ENCODE results near the gene DPH1.

GRCh38 chr17:2063261-2064146 is 33.6 kb downstream of the DPH1 start:
- no peak for TF ChIP-seq EZH2phosphoT487 (IDR thresholded peaks at IDR 0.05; ENCODE audit: borderline replicate concordance)
- TF ChIP-seq, protein P1, sequence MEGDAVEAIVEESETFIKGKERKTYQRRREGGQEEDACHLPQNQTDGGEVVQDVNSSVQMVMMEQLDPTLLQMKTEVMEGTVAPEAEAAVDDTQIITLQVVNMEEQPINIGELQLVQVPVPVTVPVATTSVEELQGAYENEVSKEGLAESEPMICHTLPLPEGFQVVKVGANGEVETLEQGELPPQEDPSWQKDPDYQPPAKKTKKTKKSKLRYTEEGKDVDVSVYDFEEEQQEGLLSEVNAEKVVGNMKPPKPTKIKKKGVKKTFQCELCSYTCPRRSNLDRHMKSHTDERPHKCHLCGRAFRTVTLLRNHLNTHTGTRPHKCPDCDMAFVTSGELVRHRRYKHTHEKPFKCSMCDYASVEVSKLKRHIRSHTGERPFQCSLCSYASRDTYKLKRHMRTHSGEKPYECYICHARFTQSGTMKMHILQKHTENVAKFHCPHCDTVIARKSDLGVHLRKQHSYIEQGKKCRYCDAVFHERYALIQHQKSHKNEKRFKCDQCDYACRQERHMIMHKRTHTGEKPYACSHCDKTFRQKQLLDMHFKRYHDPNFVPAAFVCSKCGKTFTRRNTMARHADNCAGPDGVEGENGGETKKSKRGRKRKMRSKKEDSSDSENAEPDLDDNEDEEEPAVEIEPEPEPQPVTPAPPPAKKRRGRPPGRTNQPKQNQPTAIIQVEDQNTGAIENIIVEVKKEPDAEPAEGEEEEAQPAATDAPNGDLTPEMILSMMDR (conservative IDR thresholded peaks at IDR 0.05; ENCODE audit: low read length) = no peak
